Duodenal mucosa (tissue), 2 donors: Measurements from ENCODE around the gene ULK4.
"Not testable (repeated sequence)": the region's sequence is repeated elsewhere in the genome, so short reads cannot be mapped to it uniquely, and the experiment has no call there.

ENCODE experiments used
- H3K27ac ChIP-seq: one replicate; pipeline ENCODE4 v1.7.0; 2013; ENCODE audit warnings: low read depth, low read length
- H3K27me3 ChIP-seq, 2 donors: one replicate each; pipeline ENCODE4 v1.7.0; 2013; ENCODE audit warnings: low read length in 2 of 2, control low read depth in 1 of 2; ENCODE audit not compliant: insufficient read depth in 2 of 2, control insufficient read depth in 1 of 2
- H3K36me3 ChIP-seq, 2 donors: one replicate each; pipeline ENCODE4 v1.7.0; 2013; ENCODE audit warnings: low read length in 2 of 2, control low read depth in 1 of 2; ENCODE audit not compliant: insufficient read depth in 2 of 2, control insufficient read depth in 1 of 2
- H3K4me1 ChIP-seq, 2 donors: one replicate each; pipeline ENCODE4 v1.7.0; 2013; ENCODE audit warnings: low read length in 2 of 2, control low read depth in 1 of 2; ENCODE audit not compliant: insufficient read depth in 2 of 2, control insufficient read depth in 1 of 2
- H3K4me3 ChIP-seq, 2 donors: one replicate each; pipeline ENCODE4 v1.7.0; 2013; ENCODE audit warnings: low read length in 2 of 2, low read depth in 1 of 2
- H3K9ac ChIP-seq, 2 donors: one replicate each; pipeline ENCODE4 v1.7.0; 2013; ENCODE audit warnings: low read length in 2 of 2, low read depth in 1 of 2
- H3K9me3 ChIP-seq, 2 donors: one replicate each; pipeline ENCODE4 v1.7.0; 2013; ENCODE audit warnings: low read length in 2 of 2, control low read depth in 1 of 2; ENCODE audit not compliant: control insufficient read depth in 1 of 2

Gene ULK4

DNA sequence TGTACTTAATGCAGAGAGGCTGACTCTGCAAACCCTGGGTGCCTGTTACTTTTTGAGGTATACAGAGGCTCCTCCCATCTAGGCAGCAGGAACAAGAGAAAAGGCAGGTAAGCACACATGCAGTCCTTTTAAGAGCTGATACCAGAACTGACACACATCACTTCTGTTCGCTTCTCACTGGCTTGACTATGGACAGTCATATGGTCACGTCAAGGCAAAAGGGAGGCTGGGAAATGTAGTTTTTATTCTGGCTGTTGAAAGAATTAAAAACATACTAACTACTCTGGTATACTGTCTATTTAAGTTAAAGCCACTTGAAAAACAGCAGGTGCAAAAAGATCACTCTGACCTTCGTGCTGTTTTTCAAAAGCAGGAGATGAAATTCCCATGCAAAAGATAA is 544.3 kb downstream of the ULK4 start:
- Histone ChIP-seq H3K27me3 (no peaks in the 10 kb centered on the region), H3K9ac (no peak overlapping the region), H3K27ac (no peak overlapping the region), H3K4me3 (no peak overlapping the region), H3K36me3 (no peaks in the 10 kb centered on the region), H3K4me1 (no peaks in the 10 kb centered on the region), H3K9me3 (no peaks in the 10 kb centered on the region)

DNA sequence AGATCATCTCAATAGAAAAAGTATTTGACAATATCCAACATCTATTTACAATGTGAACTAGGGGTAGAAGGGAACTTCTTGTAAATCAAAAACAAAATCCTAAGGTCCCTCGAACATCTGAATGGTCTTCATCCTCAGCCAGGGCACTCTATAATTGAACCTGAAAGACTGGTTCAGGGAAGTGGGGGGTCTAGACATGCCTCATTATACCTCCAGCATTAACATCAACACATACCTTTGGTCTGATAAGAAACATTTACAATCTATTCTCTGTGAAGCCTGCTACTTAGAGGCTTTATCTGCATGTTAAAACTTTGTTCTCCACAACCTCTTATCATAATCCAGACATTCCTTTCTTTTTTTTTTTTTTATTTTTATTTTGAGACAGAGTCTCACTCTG is 550.8 kb downstream of the ULK4 start:
- no peaks in the 10 kb centered on the region for H3K4me1 ChIP-seq
- no peaks in the 10 kb centered on the region for H3K9me3 ChIP-seq
- H3K27ac ChIP-seq, result no peak overlapping the region
- no peak overlapping the region for H3K9ac ChIP-seq
- no peaks in the 10 kb centered on the region for H3K36me3 ChIP-seq
- no peaks in the 10 kb centered on the region for H3K27me3 ChIP-seq
- H3K4me3 ChIP-seq, result no peak overlapping the region

DNA sequence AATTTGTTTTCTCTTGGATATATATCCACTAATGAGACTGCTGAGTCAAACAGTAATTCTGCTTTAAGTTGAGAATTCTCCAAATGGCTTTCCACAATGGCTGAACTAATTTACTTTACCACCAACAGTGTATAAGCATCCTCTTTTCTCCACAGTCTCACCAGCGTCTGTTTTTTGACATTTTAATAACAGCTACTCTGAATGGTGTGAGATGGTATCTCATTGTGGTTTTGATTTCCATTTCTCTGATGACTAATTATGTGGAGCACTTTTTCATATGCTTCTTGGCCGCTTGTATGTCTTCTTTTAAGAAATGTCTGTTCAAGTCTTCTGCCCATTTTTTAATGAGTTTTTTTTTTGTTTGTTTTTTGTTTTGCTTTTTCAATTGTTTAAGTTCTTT is 556.4 kb downstream of the ULK4 start:
- Histone ChIP-seq H3K4me1 (no peaks in the 10 kb centered on the region), H3K27me3 (no peaks in the 10 kb centered on the region), H3K36me3 (no peaks in the 10 kb centered on the region), H3K27ac (no peak overlapping the region), H3K9ac (no peak overlapping the region), H3K9me3 (no peaks in the 10 kb centered on the region), H3K4me3 (no peak overlapping the region)

DNA sequence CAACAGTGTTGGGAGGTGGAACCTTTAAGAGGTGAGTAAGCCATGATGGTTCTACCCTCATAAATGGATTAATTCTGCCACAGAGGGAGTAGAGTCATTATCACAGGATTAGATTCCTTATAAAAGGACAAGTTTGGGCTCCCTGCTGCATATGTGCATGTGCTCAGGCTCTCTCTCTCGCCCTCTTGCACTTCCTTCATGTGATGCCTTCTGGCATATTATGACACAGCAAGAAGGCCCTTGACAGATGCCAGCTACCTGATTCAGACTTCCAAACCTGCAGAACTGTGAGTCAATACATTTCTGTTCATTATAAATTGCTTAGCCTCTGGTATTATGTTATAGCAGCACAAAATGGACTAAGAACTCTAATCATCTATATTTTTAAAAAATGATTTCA is 557.3 kb downstream of the ULK4 start:
- Histone ChIP-seq H3K9me3 (no peaks in the 10 kb centered on the region), H3K4me1 (no peaks in the 10 kb centered on the region), H3K27me3 (no peaks in the 10 kb centered on the region), H3K27ac (no peak overlapping the region), H3K4me3 (no peak overlapping the region), H3K9ac (no peak overlapping the region), H3K36me3 (no peaks in the 10 kb centered on the region)

DNA sequence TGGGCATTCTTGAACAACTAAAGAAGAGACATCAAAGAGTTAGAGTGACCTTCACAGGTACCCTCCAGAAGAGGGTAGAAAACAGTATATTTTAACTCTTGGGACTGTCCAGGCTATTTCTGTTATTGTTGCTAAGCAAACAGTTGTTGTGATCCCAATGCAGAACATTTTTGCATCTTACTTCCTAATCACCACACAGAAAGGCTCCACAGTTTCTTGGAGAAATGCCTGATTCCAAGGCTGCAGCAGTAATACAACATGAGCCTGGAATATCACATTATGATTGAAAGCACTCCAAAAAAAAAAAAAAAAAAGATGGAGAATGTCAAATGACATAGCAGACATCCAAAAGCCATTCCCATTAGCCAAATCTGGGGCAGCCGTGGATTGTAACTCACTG is 567.0 kb downstream of the ULK4 start:
- H3K27ac ChIP-seq, result no peak overlapping the region
- no peak overlapping the region for H3K9ac ChIP-seq
- no peaks in the 10 kb centered on the region for H3K36me3 ChIP-seq
- H3K9me3 ChIP-seq, result no peaks in the 10 kb centered on the region
- no peak overlapping the region for H3K4me3 ChIP-seq
- H3K27me3 ChIP-seq, result no peaks in the 10 kb centered on the region
- no peaks in the 10 kb centered on the region for H3K4me1 ChIP-seq

DNA sequence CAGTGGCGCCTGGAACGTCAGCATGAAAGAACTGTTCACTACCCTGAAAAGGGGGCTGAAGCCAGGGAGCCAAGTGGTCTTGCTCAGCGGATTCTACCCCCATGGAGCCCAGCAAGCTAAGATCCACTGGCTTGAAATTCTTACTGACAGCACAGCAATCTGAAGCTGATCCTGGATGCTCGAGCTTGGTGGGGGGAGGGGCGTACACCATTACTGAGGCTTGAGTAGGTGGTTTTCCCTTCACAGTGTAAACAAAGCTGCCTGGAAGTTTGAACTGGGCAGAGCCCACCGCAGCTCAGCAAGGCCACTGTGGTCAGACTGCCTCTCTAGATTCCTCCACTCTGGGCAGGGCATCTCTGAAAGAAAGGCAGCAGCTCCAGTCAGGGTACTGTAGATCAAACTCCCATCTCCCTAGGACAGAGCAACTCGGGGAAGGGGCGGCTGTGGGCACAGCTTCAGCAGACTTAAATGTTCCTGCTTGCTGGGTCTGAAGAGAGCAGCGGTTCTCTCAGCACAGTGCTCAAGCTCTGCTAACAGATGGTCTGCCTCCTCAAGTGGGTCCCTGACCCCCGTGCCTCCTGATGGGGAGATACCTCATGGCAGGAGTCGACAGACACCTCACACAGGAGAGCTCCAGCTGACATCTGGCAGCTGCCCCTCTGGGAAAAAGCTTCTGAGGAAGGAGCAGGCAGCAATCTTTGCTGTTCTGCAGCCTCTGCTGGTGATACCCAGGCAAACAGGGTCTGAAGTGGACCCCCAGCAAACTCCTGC is 591.0 kb downstream of the ULK4 start:
- not testable (repeated sequence) for H3K27me3 ChIP-seq, H3K36me3 ChIP-seq, H3K9ac ChIP-seq, H3K4me3 ChIP-seq, H3K4me1 ChIP-seq, H3K27ac ChIP-seq, H3K9me3 ChIP-seq

DNA sequence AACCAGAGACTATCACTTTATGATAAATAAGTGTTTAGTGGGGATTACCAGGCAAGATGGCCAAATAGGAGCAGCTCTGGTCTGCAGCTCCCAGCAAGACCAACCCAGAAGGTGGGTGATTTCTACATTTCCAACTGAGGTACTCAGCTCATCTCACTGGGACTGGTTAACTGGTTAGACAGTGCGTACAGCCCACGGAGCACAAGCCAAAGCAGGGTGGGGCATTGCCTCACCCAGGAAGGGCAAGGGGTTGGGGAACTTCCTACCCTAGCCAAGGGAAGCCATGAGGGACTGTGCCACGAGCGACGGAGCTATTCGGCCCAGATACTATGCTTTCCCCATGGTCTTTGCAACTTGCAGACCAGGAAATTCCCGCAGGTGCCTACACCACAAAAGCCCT is 591.6 kb downstream of the ULK4 start:
- H3K4me3 ChIP-seq, result no peak overlapping the region
- H3K36me3 ChIP-seq, result no peaks in the 10 kb centered on the region
- H3K27me3 ChIP-seq, result no peaks in the 10 kb centered on the region
- H3K4me1 ChIP-seq, result no peaks in the 10 kb centered on the region
- H3K9ac ChIP-seq, result no peak overlapping the region
- no peaks in the 10 kb centered on the region for H3K9me3 ChIP-seq
- H3K27ac ChIP-seq, result no peak overlapping the region

DNA sequence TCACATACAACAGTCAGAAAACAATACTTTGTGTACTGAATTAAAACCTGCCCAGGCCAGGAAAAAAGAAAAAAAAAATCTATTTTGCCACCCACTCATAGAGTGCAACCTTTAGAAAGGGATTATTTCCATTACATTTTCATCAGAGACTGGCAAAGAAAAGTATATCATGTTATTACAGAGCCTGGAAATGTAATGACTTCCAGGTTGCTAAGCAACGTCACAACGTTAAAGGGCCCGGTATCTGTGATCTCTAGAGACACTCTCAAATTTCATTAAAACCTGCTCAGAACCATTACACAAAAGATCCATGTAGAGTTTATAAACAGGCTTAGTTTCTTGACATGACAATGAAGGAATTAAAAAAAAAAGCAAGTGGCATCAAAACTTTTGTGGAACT is 592.1 kb downstream of the ULK4 start:
- no peak overlapping the region for H3K4me3 ChIP-seq
- no peaks in the 10 kb centered on the region for H3K4me1 ChIP-seq
- no peaks in the 10 kb centered on the region for H3K9me3 ChIP-seq
- H3K9ac ChIP-seq, result no peak overlapping the region
- no peaks in the 10 kb centered on the region for H3K36me3 ChIP-seq
- no peaks in the 10 kb centered on the region for H3K27me3 ChIP-seq
- no peak overlapping the region for H3K27ac ChIP-seq

DNA sequence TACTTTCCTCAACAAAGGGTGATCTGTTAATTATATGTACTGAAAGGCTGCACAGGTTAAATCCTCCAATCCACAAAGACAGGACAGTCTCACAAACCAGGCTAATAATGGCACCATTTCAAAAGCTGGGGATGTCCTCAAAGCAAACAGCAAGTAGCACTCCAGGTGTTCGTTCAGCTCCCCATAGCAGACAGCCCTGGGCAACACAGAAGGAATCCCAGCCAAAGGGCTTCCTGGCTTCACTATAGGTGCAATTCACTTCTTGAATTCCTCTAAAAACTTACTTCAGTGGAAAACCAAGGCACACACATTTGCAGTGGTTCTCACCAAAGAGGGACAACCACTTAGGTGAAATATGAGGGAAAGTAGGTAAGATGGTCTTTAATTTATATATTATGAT is 595.9 kb downstream of the ULK4 start:
- Histone ChIP-seq H3K4me1 (no peaks in the 10 kb centered on the region), H3K36me3 (no peaks in the 10 kb centered on the region), H3K4me3 (no peak overlapping the region), H3K9ac (no peak overlapping the region), H3K9me3 (no peaks in the 10 kb centered on the region), H3K27ac (no peak overlapping the region), H3K27me3 (no peaks in the 10 kb centered on the region)

DNA sequence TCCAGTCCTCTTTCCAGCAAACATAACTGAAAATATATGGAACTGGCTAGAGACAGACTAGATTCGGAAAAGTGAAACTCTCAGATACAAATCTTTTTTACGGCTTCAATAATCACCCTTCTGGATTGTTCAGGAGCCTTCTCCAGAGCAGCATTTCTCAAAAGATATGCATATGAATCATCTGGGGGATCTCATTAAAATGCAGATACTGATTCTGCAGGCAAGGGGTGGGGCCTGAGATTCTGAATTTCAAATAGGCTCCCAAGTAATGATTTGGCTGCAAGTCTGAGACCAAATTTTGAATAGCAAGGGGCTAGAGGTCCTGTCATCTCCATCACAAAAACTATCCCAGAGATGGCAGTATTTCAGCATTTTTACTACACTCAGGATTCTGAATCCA is 597.2 kb downstream of the ULK4 start:
- Histone ChIP-seq H3K27ac (no peak overlapping the region), H3K27me3 (no peaks in the 10 kb centered on the region), H3K36me3 (no peaks in the 10 kb centered on the region), H3K9ac (no peak overlapping the region), H3K4me3 (no peak overlapping the region), H3K4me1 (no peaks in the 10 kb centered on the region), H3K9me3 (no peaks in the 10 kb centered on the region)
